Breast epithelium (tissue), 4 donors: ENCODE measurements around the gene SLC39A3. TPM values are rescaled to one million over a fixed set of nuclear protein-coding genes. Genes with fewer than 3 reads are reported as not detected.

Source experiments
- DNase-seq, 2 donors: peaks; one replicate each; pipeline ENCODE4 v3.0.0-alpha.2; 2019; ENCODE audit warnings: low spot score in 2 of 2
- H3K27ac ChIP-seq, 2 donors: fragments of 200-600 bp; sonication (generic) in 1 of 2; one replicate each; pipeline ENCODE4 v1.5.1; 2016 to 2019; ENCODE audit warnings: mild to moderate bottlenecking in 1 of 2
- H3K27me3 ChIP-seq, 2 donors: fragments of 200-600 bp; sonication (generic) in 1 of 2; one replicate each; pipeline versions ENCODE4 v1.5.1 to v1.6.0; 2017 to 2019; ENCODE audit warnings: control low read depth in 1 of 2, mild to moderate bottlenecking in 1 of 2
- H3K36me3 ChIP-seq: fragments of 200-600 bp; one replicate; pipeline ENCODE4 v1.5.1; 2019
- H3K4me1 ChIP-seq, 2 donors: fragments of 200-600 bp; sonication (generic); one replicate each; pipeline ENCODE4 v1.5.1; 2016 to 2019; ENCODE audit warnings: control low read depth in 1 of 2
- H3K4me3 ChIP-seq, 3 donors: fragments of 200-600 bp; sonication (generic); 1 replicate in 2 of 3; 2 replicates in 1 of 3; pipeline ENCODE4 v1.5.1; 2016 to 2019; ENCODE audit warnings: mild to moderate bottlenecking in 3 of 3, moderate library complexity in 2 of 3
- H3K9me3 ChIP-seq, 2 donors: fragments of 200-600 bp; sonication (generic) in 1 of 2; one replicate each; pipeline ENCODE4 v1.5.1; 2016 to 2019; ENCODE audit warnings: control low read depth in 1 of 2
- POLR2A ChIP-seq: fragments of 450-650 bp; IDR thresholded peaks from one replicate; pipeline ENCODE4 v1.6.1; 2016; ENCODE audit warnings: antibody characterized with exemption, mild to moderate bottlenecking, moderate library complexity
- POLR2AphosphoS5 ChIP-seq, 3 donors: sonication (generic); formaldehyde crosslinking; IDR thresholded peaks; one replicate each; pipeline ENCODE4 v1.6.1; 2017; ENCODE audit warnings: antibody characterized with exemption in 3 of 3
- intact Hi-C: fragments of 100-400 bp; cut with DNase I; formaldehyde crosslinking; loops from one replicate; pipeline ENCODE4 v1.15.1; 2023; ENCODE audit warnings: low total_unique reads
- total RNA-seq, 3 donors: library from RNA; depleted of rRNA; stranded (reverse); fragments of >200 nt; gene quantifications; one replicate each; pipeline ENCODE4 v1.1.0, GENCODE V29; 2016
- TF ChIP-seq, protein P1 (sequence below), 3 donors: fragments of 450-650 bp; IDR thresholded peaks; one replicate each; pipeline ENCODE4 v1.5.1; 2016 to 2017; ENCODE audit warnings: antibody characterized with exemption in 3 of 3, mild to moderate bottlenecking in 3 of 3, moderate library complexity in 3 of 3

Gene SLC39A3
- total RNA-seq, 3 donors from 2014 or later = 23.8 to 36.1 (median 27.2) TPM

DNA sequence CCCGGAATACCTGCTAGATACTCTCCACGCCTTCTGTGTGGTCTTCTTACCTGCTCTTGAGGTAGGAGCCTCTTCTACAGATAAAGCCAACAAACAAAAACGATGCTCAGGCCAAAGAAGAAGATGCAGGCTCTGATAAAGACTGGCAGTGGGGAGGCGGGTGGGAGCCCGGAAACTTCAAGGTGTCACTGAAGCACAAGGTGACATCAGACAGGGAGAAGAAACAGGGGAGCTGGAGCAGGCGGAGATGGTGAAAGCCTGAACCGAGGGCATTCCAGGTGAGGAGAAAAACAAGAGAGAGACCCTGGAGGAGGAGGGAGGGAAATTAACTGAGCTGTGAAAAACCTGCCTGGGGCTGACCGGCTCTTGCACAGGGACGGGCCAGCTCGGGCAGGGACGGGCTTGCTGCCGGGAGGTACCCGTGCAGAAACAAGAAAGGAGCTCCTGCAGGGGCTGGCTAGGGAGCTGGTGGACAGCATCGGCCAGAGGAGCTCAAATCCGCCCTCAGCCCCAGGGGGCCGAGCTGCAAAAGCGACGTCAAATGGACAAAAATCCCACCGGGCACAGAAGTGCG, 56.3 kb downstream of the SLC39A3 start:
- Histone ChIP-seq H3K36me3 (no peaks in the 10 kb centered on the region), H3K4me3 (no peak overlapping the region), H3K27ac (no peak overlapping the region), H3K27me3 (no peaks in the 10 kb centered on the region), H3K9me3 (no peaks in the 10 kb centered on the region), H3K4me1 (no peaks in the 10 kb centered on the region)
- TF ChIP-seq POLR2AphosphoS5 (IDR thresholded peaks at IDR 0.05) = no peak
- TF ChIP-seq, protein P1, sequence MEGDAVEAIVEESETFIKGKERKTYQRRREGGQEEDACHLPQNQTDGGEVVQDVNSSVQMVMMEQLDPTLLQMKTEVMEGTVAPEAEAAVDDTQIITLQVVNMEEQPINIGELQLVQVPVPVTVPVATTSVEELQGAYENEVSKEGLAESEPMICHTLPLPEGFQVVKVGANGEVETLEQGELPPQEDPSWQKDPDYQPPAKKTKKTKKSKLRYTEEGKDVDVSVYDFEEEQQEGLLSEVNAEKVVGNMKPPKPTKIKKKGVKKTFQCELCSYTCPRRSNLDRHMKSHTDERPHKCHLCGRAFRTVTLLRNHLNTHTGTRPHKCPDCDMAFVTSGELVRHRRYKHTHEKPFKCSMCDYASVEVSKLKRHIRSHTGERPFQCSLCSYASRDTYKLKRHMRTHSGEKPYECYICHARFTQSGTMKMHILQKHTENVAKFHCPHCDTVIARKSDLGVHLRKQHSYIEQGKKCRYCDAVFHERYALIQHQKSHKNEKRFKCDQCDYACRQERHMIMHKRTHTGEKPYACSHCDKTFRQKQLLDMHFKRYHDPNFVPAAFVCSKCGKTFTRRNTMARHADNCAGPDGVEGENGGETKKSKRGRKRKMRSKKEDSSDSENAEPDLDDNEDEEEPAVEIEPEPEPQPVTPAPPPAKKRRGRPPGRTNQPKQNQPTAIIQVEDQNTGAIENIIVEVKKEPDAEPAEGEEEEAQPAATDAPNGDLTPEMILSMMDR (IDR thresholded peaks at IDR 0.05) = no peak
- TF ChIP-seq POLR2A = no peak
- DNase-seq = no peak
- intact Hi-C loops = no loop called here

Other genes starting within 250 kb of the SLC39A3 start
- 1 to 10 TPM; 1.6 to 7.8 (median 4.3) TPM for gene GNG7, start 37.3 kb downstream of the SLC39A3 start, total RNA-seq
- gene DIRAS1, start 18.6 kb downstream of the SLC39A3 start, total RNA-seq = 1 to 10 TPM in 2 of 3 donors, under 1 TPM in 1; 0.64 to 3.7 (median 3.6) TPM
- 10 to 100 TPM; 40.3 to 45.2 (median 42.1) TPM for gene SGTA, start 43.3 kb upstream of the SLC39A3 start, total RNA-seq
- 10 to 100 TPM; 26.2 to 40.0 (median 39.1) TPM for gene THOP1, start 45.5 kb upstream of the SLC39A3 start, total RNA-seq
- 10 to 100 TPM in 1 of 3 donors, 1 to 10 TPM in 2; 2.1 to 10.4 (median 7.5) TPM for gene ZNF554, start 79.9 kb upstream of the SLC39A3 start, total RNA-seq
- 10 to 100 TPM in 1 of 3 donors, 1 to 10 TPM in 2; 4.6 to 10.7 (median 7.5) TPM for gene ZNF555, start 101.5 kb upstream of the SLC39A3 start, total RNA-seq
- under 1 TPM in 2 of 3 donors, not detected in 1; 0.15 to 0.33 TPM for gene ZNF556, start 127.3 kb upstream of the SLC39A3 start, total RNA-seq
- gene ZNF57, start 160.9 kb upstream of the SLC39A3 start, total RNA-seq = 1 to 10 TPM; 2.7 to 9.2 (median 6.9) TPM
- 1 to 10 TPM; 2.2 to 5.1 (median 4.9) TPM for gene ZNF77, start 205.0 kb upstream of the SLC39A3 start, total RNA-seq
- 1 to 10 TPM; 1.6 to 4.3 (median 3.2) TPM for gene TLE6, start 237.5 kb upstream of the SLC39A3 start, total RNA-seq